ENCODE measurements around the gene CLIP4. TPM values are rescaled to one million over a fixed set of nuclear protein-coding genes. Genes with fewer than 3 reads are reported as not detected.

The CLIP4 gene
- total RNA-seq, 2 experiments from 2014 or later = not detected

GRCh38 chr2:29192526-29192925 is 77.3 kb downstream of the CLIP4 start:
- Histone ChIP-seq H3K79me2 (ENCODE audit: insufficient read depth, low read depth, low read length) (no peaks in the 10 kb centered on the region), H3K4me3 (ENCODE audit: low read depth, low read length, poor library complexity, severe bottlenecking) (no peak overlapping the region), H3K27ac (ENCODE audit: low read depth, low read length, poor library complexity, severe bottlenecking) (no peak overlapping the region), H3K36me3 (ENCODE audit: insufficient read depth, low read length) (no peaks in the 10 kb centered on the region), H4K20me1 (ENCODE audit: insufficient read depth, low read length) (no peaks in the 10 kb centered on the region), H3K9me3 (ENCODE audit: low read length) (no peaks in the 10 kb centered on the region), H2AFZ (ENCODE audit: low read length) (no peak overlapping the region), H3K4me2 (ENCODE audit: low read length) (no peak overlapping the region), H3K9me2 (ENCODE audit: insufficient read depth, low read length) (no peaks in the 10 kb centered on the region), H3K4me1 (ENCODE audit: insufficient read depth, low read length, poor library complexity, severe bottlenecking) (peaks cover 17% of the 10 kb centered on the region)
- POLR2A ChIA-PET = no interaction called here
- no peak for DNase-seq (ENCODE audit: low spot score)
- no peak for TF ChIP-seq CTCF (conservative IDR thresholded peaks at IDR 0.05; ENCODE audit: low read length)
- no peak for TF ChIP-seq EZH2phosphoT487 (IDR thresholded peaks at IDR 0.05; ENCODE audit: borderline replicate concordance, low read depth, low read length)
- intact Hi-C loops (cut with micrococcal nuclease; ENCODE audit: unreplicated experiment) = no loop called here
- BruUV-seq (replicated peaks) = no TSS peak
- CTCF ChIA-PET (ENCODE audit: unreplicated experiment) = no interaction called here

- TF ChIP-seq CTCF (conservative IDR thresholded peaks at IDR 0.05; ENCODE audit: low read length) (no peak), EZH2phosphoT487 (IDR thresholded peaks at IDR 0.05; ENCODE audit: borderline replicate concordance, low read depth, low read length) (no peak)
- Histone ChIP-seq H3K27ac (ENCODE audit: low read depth, low read length, poor library complexity, severe bottlenecking) (no peak overlapping the region), H3K9me2 (ENCODE audit: insufficient read depth, low read length) (no peaks in the 10 kb centered on the region), H4K20me1 (ENCODE audit: insufficient read depth, low read length) (no peaks in the 10 kb centered on the region), H3K79me2 (ENCODE audit: insufficient read depth, low read depth, low read length) (no peaks in the 10 kb centered on the region), H3K4me3 (ENCODE audit: low read depth, low read length, poor library complexity, severe bottlenecking) (no peak overlapping the region), H3K9me3 (ENCODE audit: low read length) (no peaks in the 10 kb centered on the region), H3K36me3 (ENCODE audit: insufficient read depth, low read length) (no peaks in the 10 kb centered on the region), H2AFZ (ENCODE audit: low read length) (no peak overlapping the region), H3K4me1 (ENCODE audit: insufficient read depth, low read length, poor library complexity, severe bottlenecking) (peaks cover 17% of the 10 kb centered on the region), H3K4me2 (ENCODE audit: low read length) (no peak overlapping the region)
- ChIA-PET CTCF (ENCODE audit: unreplicated experiment) (no interaction called here), POLR2A (interaction anchor here (0.6 kb wide), 1 partner anchor 11 kb away, joined by 3 read pairs; no protein-coding TSS in a partner anchor)
- no TSS peak for BruUV-seq (replicated peaks)
- no peak for DNase-seq (ENCODE audit: low spot score)
- intact Hi-C loops (cut with micrococcal nuclease; ENCODE audit: unreplicated experiment) = no loop called here
Measured at GRCh38 chr2:29193111-29193510, 77.9 kb downstream of the CLIP4 start.

GRCh38 chr2:29193681-29194080 is 78.5 kb downstream of the CLIP4 start:
- Histone ChIP-seq H4K20me1 (ENCODE audit: insufficient read depth, low read length) (no peaks in the 10 kb centered on the region), H2AFZ (ENCODE audit: low read length) (no peak overlapping the region), H3K9me2 (ENCODE audit: insufficient read depth, low read length) (no peaks in the 10 kb centered on the region), H3K79me2 (ENCODE audit: insufficient read depth, low read depth, low read length) (no peaks in the 10 kb centered on the region), H3K9me3 (ENCODE audit: low read length) (no peaks in the 10 kb centered on the region), H3K27ac (ENCODE audit: low read depth, low read length, poor library complexity, severe bottlenecking) (no peak overlapping the region), H3K4me3 (ENCODE audit: low read depth, low read length, poor library complexity, severe bottlenecking) (no peak overlapping the region), H3K4me1 (ENCODE audit: insufficient read depth, low read length, poor library complexity, severe bottlenecking) (peaks cover 15% of the 10 kb centered on the region), H3K36me3 (ENCODE audit: insufficient read depth, low read length) (no peaks in the 10 kb centered on the region), H3K4me2 (ENCODE audit: low read length) (no peak overlapping the region)
- ChIA-PET POLR2A (no interaction called here), CTCF (ENCODE audit: unreplicated experiment) (no interaction called here)
- intact Hi-C loops (cut with micrococcal nuclease; ENCODE audit: unreplicated experiment) = no loop called here
- no peak for DNase-seq (ENCODE audit: low spot score)
- TF ChIP-seq EZH2phosphoT487 (IDR thresholded peaks at IDR 0.05; ENCODE audit: borderline replicate concordance, low read depth, low read length) = no peak
- no peak for TF ChIP-seq CTCF (conservative IDR thresholded peaks at IDR 0.05; ENCODE audit: low read length)
- no TSS peak for BruUV-seq (replicated peaks)

Measured in OCI-LY7 (cell line).